Endothelial cell of umbilical vein (primary cell): ENCODE data around the gene ACADSB.

Experiments
- EZH2 ChIP-seq: IDR thresholded peaks from 2 replicates; pipeline ENCODE4 v1.6.1; 2012; ENCODE audit warnings: borderline replicate concordance, low read depth, mild to moderate bottlenecking, moderate library complexity, low read length, inconsistent platforms; ENCODE audit not compliant: severe bottlenecking
- GATA2 ChIP-seq: IDR thresholded peaks from 2 replicates; pipeline ENCODE4 v1.7.0; 2011; ENCODE audit warnings: low read depth, mild to moderate bottlenecking, moderate library complexity, mixed read lengths, low read length; ENCODE audit not compliant: insufficient read length, insufficient read depth
- POLR2A ChIP-seq: IDR thresholded peaks from 2 replicates; pipeline ENCODE4 v1.6.1; 2012; ENCODE audit warnings: low read depth, mild to moderate bottlenecking, control low read depth, low read length
- POLR2AphosphoS5 ChIP-seq: IDR thresholded peaks from 2 replicates; pipeline ENCODE4 v1.6.1; 2012; ENCODE audit warnings: low read depth, mild to moderate bottlenecking, control low read depth, low read length, moderate library complexity; ENCODE audit not compliant: insufficient read depth
- TF ChIP-seq, protein P1 (sequence below), 2 donors: IDR thresholded peaks; 1 replicate in 1 of 2; 2 replicates in 1 of 2; pipeline ENCODE4 v1.5.1; 2011; ENCODE audit warnings: low read length in 2 of 2, mild to moderate bottlenecking in 2 of 2, moderate library complexity in 2 of 2, control low read depth in 1 of 2, inconsistent platforms in 1 of 2, low read depth in 1 of 2; ENCODE audit not compliant: insufficient read depth in 1 of 2; ENCODE audit errors: extremely low read depth in 1 of 2

DNA sequence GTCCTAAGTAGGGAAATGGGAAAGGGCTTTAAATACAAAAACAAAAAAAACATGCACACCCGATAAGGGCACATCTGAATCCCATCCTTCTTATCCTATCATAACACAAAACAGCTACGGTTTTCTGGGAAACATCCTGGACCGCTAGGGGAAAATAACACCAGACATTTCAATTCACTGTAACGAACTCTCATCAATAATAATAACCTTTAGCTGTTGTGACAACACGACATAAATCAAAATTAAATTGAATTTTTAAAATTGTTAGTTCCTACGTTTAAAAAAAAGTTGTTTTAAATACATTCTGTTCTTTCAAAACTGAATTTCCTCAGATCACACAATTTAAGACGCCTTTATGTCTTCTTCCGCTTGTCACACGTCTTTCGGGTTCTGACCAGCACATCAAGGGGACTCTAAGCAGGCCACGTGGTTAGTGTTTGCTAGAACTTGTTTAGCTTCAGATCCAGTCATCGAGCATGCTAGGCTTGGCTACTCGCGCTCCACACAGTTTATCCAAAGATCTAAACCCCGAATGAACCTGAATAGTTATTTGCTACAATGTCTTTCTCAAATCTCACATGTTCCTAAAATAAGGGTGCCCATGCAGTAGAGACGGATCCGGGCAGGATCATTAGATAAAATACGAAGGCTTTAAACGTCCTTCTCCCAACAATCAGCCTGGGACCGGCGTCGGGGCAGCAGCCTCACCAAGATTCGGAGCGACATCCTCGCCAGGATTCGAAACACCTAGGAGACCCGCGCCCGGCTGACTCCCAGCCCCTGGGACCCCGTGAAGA lies 1.1 kb upstream of the ACADSB start:
- TF ChIP-seq POLR2AphosphoS5 (no peak), POLR2A (no peak), EZH2 (no peak), GATA2 (no peak)
- TF ChIP-seq, protein P1, sequence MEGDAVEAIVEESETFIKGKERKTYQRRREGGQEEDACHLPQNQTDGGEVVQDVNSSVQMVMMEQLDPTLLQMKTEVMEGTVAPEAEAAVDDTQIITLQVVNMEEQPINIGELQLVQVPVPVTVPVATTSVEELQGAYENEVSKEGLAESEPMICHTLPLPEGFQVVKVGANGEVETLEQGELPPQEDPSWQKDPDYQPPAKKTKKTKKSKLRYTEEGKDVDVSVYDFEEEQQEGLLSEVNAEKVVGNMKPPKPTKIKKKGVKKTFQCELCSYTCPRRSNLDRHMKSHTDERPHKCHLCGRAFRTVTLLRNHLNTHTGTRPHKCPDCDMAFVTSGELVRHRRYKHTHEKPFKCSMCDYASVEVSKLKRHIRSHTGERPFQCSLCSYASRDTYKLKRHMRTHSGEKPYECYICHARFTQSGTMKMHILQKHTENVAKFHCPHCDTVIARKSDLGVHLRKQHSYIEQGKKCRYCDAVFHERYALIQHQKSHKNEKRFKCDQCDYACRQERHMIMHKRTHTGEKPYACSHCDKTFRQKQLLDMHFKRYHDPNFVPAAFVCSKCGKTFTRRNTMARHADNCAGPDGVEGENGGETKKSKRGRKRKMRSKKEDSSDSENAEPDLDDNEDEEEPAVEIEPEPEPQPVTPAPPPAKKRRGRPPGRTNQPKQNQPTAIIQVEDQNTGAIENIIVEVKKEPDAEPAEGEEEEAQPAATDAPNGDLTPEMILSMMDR (IDR thresholded peaks at IDR 0.05; ENCODE audit: extremely low read depth in 1 of 2, insufficient read depth in 1 of 2, low read depth in 1 of 2, low read length in 2 of 2): no peak
